BE2C (cell line): ENCODE results near the gene RFNG.

Experiments
- DNase-seq: peaks from one replicate; pipeline ENCODE4 v3.0.0-alpha.2; 2020
- H3K27me3 ChIP-seq: fragments of 250-450 bp; sonication (Bioruptor Pico); 2 replicates; pipeline ENCODE4 v1.5.1; 2020; ENCODE audit warnings: mild to moderate bottlenecking
- H3K36me3 ChIP-seq: fragments of 250-450 bp; sonication (Bioruptor Pico); 2 replicates; pipeline ENCODE4 v1.5.1; 2020; ENCODE audit warnings: mild to moderate bottlenecking
- H3K4me1 ChIP-seq: fragments of 250-450 bp; sonication (Bioruptor Pico); 2 replicates; pipeline ENCODE4 v1.5.1; 2020
- H3K4me3 ChIP-seq: 2 replicates; pipeline ENCODE4 v1.5.1; 2011; ENCODE audit warnings: low read depth, low read length
- H3K9me3 ChIP-seq: fragments of 250-450 bp; sonication (Bioruptor Pico); 2 replicates; pipeline ENCODE4 v1.5.1; 2020
- TF ChIP-seq, protein P1 (sequence below): IDR thresholded peaks from 2 replicates; pipeline ENCODE4 v1.5.1; 2012; ENCODE audit warnings: mild to moderate bottlenecking, low read depth, low read length

RFNG gene

DNA sequence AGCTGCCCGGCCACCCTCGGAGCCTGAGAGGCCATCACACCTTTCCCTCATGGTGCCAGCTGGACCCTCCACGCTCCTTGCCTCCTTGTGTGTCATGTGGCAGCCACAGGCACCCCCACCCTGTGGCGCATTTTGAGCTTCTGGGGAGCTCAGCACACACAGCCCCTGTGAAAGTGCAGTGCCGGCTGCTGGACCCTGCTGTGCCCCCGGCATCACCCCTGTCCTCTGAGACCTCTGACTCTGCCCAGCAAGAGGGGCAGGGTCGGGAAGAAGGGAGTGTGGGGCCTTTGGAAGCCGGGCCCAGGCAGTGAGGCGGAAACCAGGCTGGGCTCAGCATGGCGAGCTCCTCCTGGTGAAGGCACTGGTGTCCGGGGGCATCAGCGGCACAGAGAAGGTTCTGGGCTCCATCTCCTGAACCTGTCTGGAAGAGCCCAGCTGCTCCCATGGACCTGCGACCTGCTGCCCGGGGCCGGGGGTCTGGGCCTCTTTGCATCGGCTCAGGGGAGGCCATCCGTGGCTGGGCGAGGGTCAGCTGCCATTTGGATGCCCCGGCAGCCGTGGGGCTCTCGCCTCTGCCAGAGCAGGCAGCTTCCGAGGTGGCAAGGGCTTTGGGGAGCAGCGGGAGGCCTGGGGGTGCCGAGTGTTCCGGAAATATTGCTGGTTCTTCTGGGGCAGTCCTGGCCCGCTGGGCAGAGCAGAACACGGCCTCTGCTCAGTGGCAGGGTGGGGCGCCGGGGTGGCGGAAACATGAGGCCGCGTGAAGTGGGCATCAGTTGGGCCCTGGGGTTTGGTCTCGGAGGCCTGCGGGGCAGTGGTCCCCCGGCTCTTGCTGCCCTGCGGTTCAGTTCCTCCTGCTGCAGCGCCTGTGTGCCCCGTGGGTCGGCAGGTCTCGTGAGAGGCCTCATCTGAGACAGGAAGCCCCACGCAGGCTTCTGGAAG lies 46.8 kb downstream of the RFNG start:
- Histone ChIP-seq H3K4me1 (peaks cover 23% of the 10 kb centered on the region), H3K9me3 (no peaks in the 10 kb centered on the region), H3K27me3 (no peaks in the 10 kb centered on the region), H3K36me3 (no peaks in the 10 kb centered on the region; the same call in 1 of the 2 replicates), H3K4me3 (no peak overlapping the region)
- TF ChIP-seq, protein P1, sequence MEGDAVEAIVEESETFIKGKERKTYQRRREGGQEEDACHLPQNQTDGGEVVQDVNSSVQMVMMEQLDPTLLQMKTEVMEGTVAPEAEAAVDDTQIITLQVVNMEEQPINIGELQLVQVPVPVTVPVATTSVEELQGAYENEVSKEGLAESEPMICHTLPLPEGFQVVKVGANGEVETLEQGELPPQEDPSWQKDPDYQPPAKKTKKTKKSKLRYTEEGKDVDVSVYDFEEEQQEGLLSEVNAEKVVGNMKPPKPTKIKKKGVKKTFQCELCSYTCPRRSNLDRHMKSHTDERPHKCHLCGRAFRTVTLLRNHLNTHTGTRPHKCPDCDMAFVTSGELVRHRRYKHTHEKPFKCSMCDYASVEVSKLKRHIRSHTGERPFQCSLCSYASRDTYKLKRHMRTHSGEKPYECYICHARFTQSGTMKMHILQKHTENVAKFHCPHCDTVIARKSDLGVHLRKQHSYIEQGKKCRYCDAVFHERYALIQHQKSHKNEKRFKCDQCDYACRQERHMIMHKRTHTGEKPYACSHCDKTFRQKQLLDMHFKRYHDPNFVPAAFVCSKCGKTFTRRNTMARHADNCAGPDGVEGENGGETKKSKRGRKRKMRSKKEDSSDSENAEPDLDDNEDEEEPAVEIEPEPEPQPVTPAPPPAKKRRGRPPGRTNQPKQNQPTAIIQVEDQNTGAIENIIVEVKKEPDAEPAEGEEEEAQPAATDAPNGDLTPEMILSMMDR: no peak
- DNase-seq: no peak

- Histone ChIP-seq H3K4me1 (peaks cover 23% of the 10 kb centered on the region), H3K4me3 (no peak overlapping the region), H3K36me3 (no peaks in the 10 kb centered on the region; the same call in 1 of the 2 replicates), H3K9me3 (no peaks in the 10 kb centered on the region), H3K27me3 (no peaks in the 10 kb centered on the region)
- peak; percentile 72 for DNase-seq
- TF ChIP-seq, protein P1: no peak
These were observed 47.9 kb downstream of the RFNG start for GRCh38 chr17:82003411-82004381.

DNA sequence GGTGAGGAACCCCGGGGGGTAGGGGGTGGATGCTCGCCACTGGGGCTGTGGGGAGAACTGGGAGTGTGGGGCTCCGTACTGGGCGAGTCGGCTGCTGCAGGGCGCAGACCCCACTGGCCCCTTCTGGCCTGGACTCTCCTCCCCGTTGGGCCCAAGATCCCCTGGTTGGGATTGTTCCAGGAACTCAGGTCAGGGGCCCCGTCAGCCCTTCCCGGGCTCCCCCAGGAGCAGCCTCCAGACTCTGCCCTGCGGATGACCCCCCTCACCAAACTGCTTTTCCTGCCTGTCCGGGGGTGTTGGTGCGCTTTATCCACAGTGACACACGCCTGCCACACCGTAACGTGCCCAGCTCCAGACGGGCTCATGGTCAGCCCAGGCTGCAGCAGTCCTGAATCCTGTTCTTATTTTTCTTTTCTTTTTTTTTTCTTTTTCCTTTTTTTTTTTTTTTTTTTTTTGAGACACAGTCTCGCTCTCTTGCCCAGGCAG lies 50.0 kb downstream of the RFNG start:
- DNase-seq: no peak
- TF ChIP-seq, protein P1: no peak
- no peak overlapping the region for H3K4me3 ChIP-seq
- peaks cover 19% of the 10 kb centered on the region for H3K4me1 ChIP-seq
- H3K36me3 ChIP-seq: no peaks in the 10 kb centered on the region; the same call in 1 of the 2 replicates
- H3K9me3 ChIP-seq: no peaks in the 10 kb centered on the region
- H3K27me3 ChIP-seq: no peaks in the 10 kb centered on the region

DNA sequence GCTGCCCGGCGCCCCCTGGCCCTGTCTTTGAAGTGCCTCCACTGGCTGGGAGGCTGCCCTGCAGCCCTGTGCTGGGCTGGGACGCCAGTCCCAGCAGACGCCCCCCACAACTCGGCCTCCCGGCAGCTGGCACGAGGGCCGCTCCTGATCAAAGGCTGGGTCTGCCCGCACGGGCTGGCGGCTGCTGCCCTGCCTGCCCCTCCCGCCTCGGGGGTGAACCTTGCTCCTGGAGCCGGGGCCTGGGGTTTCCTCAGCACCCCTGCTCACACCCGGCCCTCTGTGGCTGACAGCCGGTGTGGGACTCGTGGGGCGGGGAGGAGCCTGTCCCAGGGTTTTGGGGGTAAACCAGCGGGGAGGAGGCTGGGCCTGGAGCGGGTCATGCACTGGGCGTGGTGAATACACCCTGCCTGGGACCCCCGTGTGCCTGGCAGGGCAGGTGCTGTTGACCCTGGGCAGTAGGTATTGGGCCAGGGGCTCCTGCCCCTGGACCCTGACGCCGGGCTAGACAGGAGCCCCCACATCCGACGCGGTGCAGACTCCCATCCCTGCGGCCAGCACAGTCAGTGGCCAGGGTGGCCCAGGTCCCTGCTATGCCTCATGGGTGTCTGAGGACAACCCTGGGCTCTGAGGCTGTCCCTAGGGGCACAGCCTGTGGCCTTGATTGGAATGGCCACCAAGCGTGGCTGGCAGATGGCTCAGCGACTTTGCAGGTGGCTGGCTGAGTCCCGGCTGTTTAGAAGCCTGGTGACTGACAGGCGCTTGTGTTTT lies 50.6 kb downstream of the RFNG start:
- no peaks in the 10 kb centered on the region; the same call in 1 of the 2 replicates for H3K36me3 ChIP-seq
- H3K27me3 ChIP-seq: no peaks in the 10 kb centered on the region
- no peak overlapping the region for H3K4me3 ChIP-seq
- H3K4me1 ChIP-seq: peaks cover 15% of the 10 kb centered on the region
- no peak for DNase-seq
- no peaks in the 10 kb centered on the region for H3K9me3 ChIP-seq
- TF ChIP-seq, protein P1: no peak

- DNase-seq: no peak
- no peaks in the 10 kb centered on the region for H3K9me3 ChIP-seq
- H3K4me3 ChIP-seq: no peak overlapping the region
- peaks cover 13% of the 10 kb centered on the region for H3K4me1 ChIP-seq
- TF ChIP-seq, protein P1: no peak
- no peaks in the 10 kb centered on the region; the same call in 1 of the 2 replicates for H3K36me3 ChIP-seq
- H3K27me3 ChIP-seq: no peaks in the 10 kb centered on the region
These were observed 51.4 kb downstream of the RFNG start for GRCh38 chr17:81999976-82000802.
